Breast epithelium (tissue), 3 donors: Measurements from ENCODE around the gene PAK5.

Experiments
- CTCF ChIP-seq, 3 donors: fragments of 450-650 bp; IDR thresholded peaks; one replicate each; pipeline ENCODE4 v1.5.1; 2016 to 2017; ENCODE audit warnings: antibody characterized with exemption in 3 of 3, mild to moderate bottlenecking in 3 of 3, moderate library complexity in 3 of 3
- POLR2A ChIP-seq: fragments of 450-650 bp; IDR thresholded peaks from one replicate; pipeline ENCODE4 v1.6.1; 2016; ENCODE audit warnings: antibody characterized with exemption, mild to moderate bottlenecking, moderate library complexity

GRCh38 chr20:9616833-9617461 lies 221.9 kb downstream of the PAK5 start:
- TF ChIP-seq POLR2A (no peak), CTCF (IDR thresholded peaks at IDR 0.05) (peak; percentile 59 to 71 (median 70))
